Upper lobe of left lung (tissue), 4 donors: ENCODE data around the gene PPM1D.

Experiments used
- CTCF ChIP-seq, 6 experiments: fragments of 450-650 bp in 4 of 6; fragments of 200-600 bp in 2 of 6; sonication (generic) in 2 of 6; IDR thresholded peaks; one replicate each; pipeline ENCODE4 v1.5.1; 2016 to 2019; ENCODE audit warnings: antibody characterized with exemption in 6 of 6
- POLR2A ChIP-seq, 4 donors: fragments of 450-650 bp; IDR thresholded peaks; one replicate each; pipeline ENCODE4 v1.5.1; 2016 to 2017; ENCODE audit warnings: antibody characterized with exemption in 4 of 4, mild to moderate bottlenecking in 2 of 4

GRCh38 chr17:60577147-60577915 is 22.7 kb upstream of the PPM1D start:
- peak in 1 of 6 experiments; percentile 9 for TF ChIP-seq CTCF (IDR thresholded peaks at IDR 0.05)
- no peak for TF ChIP-seq POLR2A (IDR thresholded peaks at IDR 0.05)
